Loucy (cell line): Measurements from ENCODE around the gene PHACTR3.

Experiments
- EZH2phosphoT487 ChIP-seq: fragments of 200-600 bp; IDR thresholded peaks from 2 replicates; pipeline ENCODE4 v1.6.1; 2018; ENCODE audit warnings: antibody characterized with exemption, mild to moderate bottlenecking, moderate library complexity, borderline replicate concordance
- TF ChIP-seq, protein P1 (sequence below): fragments of 200-600 bp; sonication (generic); conservative IDR thresholded peaks from 2 replicates; pipeline ENCODE4 v1.5.1; 2014; ENCODE audit warnings: mild to moderate bottlenecking, antibody characterized with exemption, low read length

DNA sequence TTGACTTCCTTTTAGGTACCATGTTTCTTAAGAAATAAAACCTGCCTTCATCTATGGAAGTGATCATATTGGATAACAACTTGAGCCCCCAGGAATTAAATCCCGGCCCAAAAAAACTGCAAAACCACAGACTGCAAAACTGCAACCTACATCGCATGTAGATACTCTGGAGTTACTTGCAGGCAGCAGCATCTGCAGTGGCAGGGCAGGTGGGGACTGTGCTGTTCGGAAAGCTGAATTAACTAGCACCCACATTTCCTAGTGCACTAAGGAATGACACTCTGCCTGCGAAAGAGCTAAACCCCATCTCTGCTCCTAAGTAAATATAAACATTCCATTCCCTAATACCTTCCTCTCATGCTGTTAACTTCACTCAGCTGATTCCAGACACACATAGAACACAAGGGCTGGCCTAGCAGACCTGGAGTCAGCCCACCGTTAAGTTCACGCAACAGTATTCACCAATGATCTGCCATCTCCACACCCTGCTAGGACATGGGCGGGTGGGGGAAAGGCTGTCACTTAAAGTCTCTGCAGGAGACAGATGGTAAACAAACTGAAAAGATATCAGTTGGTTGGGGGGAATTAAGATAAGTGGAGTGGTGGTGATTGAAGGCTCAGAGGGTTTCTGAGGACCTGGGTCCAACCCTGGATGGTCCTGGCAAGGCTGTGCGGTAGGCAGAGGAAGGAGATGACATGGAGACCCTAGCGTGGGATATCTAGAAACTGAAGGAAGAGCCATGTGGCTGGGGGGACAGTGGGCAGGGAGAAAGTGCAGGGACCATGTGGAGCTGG lies 200.7 kb downstream of the PHACTR3 start:
- TF ChIP-seq, protein P1, sequence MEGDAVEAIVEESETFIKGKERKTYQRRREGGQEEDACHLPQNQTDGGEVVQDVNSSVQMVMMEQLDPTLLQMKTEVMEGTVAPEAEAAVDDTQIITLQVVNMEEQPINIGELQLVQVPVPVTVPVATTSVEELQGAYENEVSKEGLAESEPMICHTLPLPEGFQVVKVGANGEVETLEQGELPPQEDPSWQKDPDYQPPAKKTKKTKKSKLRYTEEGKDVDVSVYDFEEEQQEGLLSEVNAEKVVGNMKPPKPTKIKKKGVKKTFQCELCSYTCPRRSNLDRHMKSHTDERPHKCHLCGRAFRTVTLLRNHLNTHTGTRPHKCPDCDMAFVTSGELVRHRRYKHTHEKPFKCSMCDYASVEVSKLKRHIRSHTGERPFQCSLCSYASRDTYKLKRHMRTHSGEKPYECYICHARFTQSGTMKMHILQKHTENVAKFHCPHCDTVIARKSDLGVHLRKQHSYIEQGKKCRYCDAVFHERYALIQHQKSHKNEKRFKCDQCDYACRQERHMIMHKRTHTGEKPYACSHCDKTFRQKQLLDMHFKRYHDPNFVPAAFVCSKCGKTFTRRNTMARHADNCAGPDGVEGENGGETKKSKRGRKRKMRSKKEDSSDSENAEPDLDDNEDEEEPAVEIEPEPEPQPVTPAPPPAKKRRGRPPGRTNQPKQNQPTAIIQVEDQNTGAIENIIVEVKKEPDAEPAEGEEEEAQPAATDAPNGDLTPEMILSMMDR, result no peak
- no peak for TF ChIP-seq EZH2phosphoT487
